ENCODE results near the gene OR6X1. TPM values are rescaled to one million over a fixed set of nuclear protein-coding genes. Genes with fewer than 3 reads are reported as not detected.

OR6X1 gene
- polyA plus RNA-seq, 1 experiment = not detected

DNA sequence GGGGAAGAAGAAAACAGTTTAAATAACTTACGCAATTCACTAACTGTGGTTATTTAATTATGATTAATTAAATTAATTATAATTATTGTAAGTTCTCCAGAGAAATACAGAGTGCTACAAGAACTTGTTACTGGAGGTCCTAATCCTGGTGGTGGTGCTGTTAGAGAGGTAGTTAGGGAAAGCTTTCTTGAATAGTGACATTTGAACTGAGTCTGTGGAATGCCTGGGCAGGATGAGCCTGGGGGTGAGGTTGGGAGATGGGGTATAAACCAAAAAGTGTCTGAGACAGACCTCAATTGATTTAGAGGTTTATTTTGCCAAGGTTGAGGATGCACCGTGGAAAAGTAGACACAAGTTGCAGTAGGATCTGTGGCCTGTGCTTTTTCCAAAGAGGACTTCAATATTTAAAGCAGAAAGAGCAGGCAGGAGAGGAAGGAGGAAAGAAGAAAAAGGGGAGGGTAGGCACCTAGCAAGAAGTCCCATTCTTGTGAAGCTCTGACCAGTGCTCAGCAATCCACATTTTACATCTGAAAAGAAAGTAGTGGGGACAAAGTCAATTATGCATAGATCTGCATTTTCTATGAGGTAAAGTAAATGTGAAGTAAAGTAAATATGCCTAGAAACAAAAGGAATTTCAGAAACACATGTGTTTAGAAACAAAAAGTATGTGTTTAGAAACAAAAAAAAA lies 8.4 kb downstream of the OR6X1 start:
- no peak for TF ChIP-seq CTCF (IDR thresholded peaks at IDR 0.05; ENCODE audit: insufficient read depth, low read depth, low read length)
- DNase-seq (ENCODE audit: low read depth) = no peak
- Histone ChIP-seq H3K36me3 (ENCODE audit: control insufficient read depth, insufficient read depth, low read length) (no peaks in the 10 kb centered on the region), H3K4me3 (ENCODE audit: low read depth, low read length) (no peak overlapping the region), H3K27me3 (ENCODE audit: control insufficient read depth, insufficient read depth, low read length) (no peaks in the 10 kb centered on the region)
- ChIA-PET CTCF (no interaction called here), POLR2A (no interaction called here)

DNA sequence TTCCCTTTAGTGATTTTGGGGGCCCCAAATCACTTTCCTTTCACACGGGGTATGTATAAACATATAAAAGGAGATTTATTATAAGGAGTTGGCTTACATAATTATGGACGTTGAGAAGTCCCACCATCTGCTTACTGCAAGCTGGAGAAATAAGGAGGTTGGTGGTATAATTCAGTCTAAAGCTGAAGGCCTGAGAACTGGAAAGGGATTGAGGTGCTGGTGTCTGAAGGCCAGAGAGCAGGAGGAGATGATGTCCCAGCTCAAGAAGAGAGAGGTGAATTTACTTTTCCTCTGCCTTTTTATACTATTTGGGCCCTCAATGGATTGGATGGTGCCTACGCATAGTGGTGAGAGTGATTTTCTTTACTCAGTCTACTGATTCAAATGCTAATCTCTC lies 11.6 kb downstream of the OR6X1 start:
- ChIA-PET CTCF (no interaction called here), POLR2A (no interaction called here)
- Histone ChIP-seq H3K36me3 (ENCODE audit: control insufficient read depth, insufficient read depth, low read length) (no peaks in the 10 kb centered on the region), H3K4me3 (ENCODE audit: low read depth, low read length) (no peak overlapping the region), H3K27me3 (ENCODE audit: control insufficient read depth, insufficient read depth, low read length) (no peaks in the 10 kb centered on the region)
- no peak for DNase-seq (ENCODE audit: low read depth)
- no peak for TF ChIP-seq CTCF (IDR thresholded peaks at IDR 0.05; ENCODE audit: insufficient read depth, low read depth, low read length)

- Histone ChIP-seq H3K36me3 (ENCODE audit: control insufficient read depth, insufficient read depth, low read length) (no peaks in the 10 kb centered on the region), H3K27me3 (ENCODE audit: control insufficient read depth, insufficient read depth, low read length) (no peaks in the 10 kb centered on the region), H3K4me3 (ENCODE audit: low read depth, low read length) (peak overlapping the region; percentile 78)
- no peak for DNase-seq (ENCODE audit: low read depth)
- POLR2A ChIA-PET = no interaction called here
- CTCF ChIA-PET = interaction anchor here (1.2 to 1.9 kb wide), 2 partner anchors 13 to 31 kb away, joined by 5 read pairs; no protein-coding TSS in a partner anchor
- no peak for TF ChIP-seq CTCF (IDR thresholded peaks at IDR 0.05; ENCODE audit: insufficient read depth, low read depth, low read length)
Observed at GRCh38 chr11:123742031-123742723, 12.1 kb downstream of the OR6X1 start.

GRCh38 chr11:123741159-123742030 lies 12.9 kb downstream of the OR6X1 start, which contains the start of gene ZNF202:
TSS of gene ZNF202 (minus strand) at chr11:123741660. CDS start at chr11:123730888, 10,772 bp downstream.
- Histone ChIP-seq H3K27me3 (ENCODE audit: control insufficient read depth, insufficient read depth, low read length) (no peaks in the 10 kb centered on the region), H3K36me3 (ENCODE audit: control insufficient read depth, insufficient read depth, low read length) (no peaks in the 10 kb centered on the region), H3K4me3 (ENCODE audit: low read depth, low read length) (peak within 1 kb of the TSS; percentile 78)
- CTCF ChIA-PET = interaction anchor here (1.2 to 1.9 kb wide), 2 partner anchors 12 to 30 kb away, joined by 5 read pairs; no protein-coding TSS in a partner anchor
- DNase-seq (ENCODE audit: low read depth) = peak; percentile 18
- POLR2A ChIA-PET = no interaction called here
- TF ChIP-seq CTCF (IDR thresholded peaks at IDR 0.05; ENCODE audit: insufficient read depth, low read depth, low read length) = peak; percentile 21; the same call in 1 of the 2 replicates

- TF ChIP-seq CTCF (IDR thresholded peaks at IDR 0.05; ENCODE audit: insufficient read depth, low read depth, low read length) = no peak
- no peaks in the 10 kb centered on the region for H3K27me3 ChIP-seq (ENCODE audit: control insufficient read depth, insufficient read depth, low read length)
- POLR2A ChIA-PET = no interaction called here
- CTCF ChIA-PET = interaction anchor here (1.9 kb wide), 1 partner anchor 29 kb away, joined by 5 read pairs; no protein-coding TSS in a partner anchor
- H3K36me3 ChIP-seq (ENCODE audit: control insufficient read depth, insufficient read depth, low read length) = no peaks in the 10 kb centered on the region
- no peak for DNase-seq (ENCODE audit: low read depth)
- H3K4me3 ChIP-seq (ENCODE audit: low read depth, low read length) = peak overlapping the region; percentile 78
Observed at GRCh38 chr11:123740787-123741158, 13.5 kb downstream of the OR6X1 start.

Measured in BJ (cell line).